IMR-90 (cell line): ENCODE data around the gene GRID1.
"Not testable (repeated sequence)": the region's sequence is repeated elsewhere in the genome, so short reads cannot be mapped to it uniquely, and the experiment has no call there.

Experiments
- BHLHE40 ChIP-seq: fragments of 150-350 bp; IDR thresholded peaks from 2 replicates; pipeline ENCODE4 v1.6.1; 2016; ENCODE audit warnings: mild to moderate bottlenecking, low read depth, low read length
- CTCF ChIP-seq: conservative IDR thresholded peaks from 2 replicates; pipeline ENCODE4 v1.5.1; 2012; ENCODE audit warnings: mild to moderate bottlenecking, low read depth, low read length, improper control_type of control experiment
- MAFK ChIP-seq: IDR thresholded peaks from 2 replicates; pipeline ENCODE4 v1.6.1; 2012; ENCODE audit warnings: low read depth, low read length, improper control_type of control experiment
- MXI1 ChIP-seq: IDR thresholded peaks from 2 replicates; pipeline ENCODE4 v1.6.1; 2012; ENCODE audit warnings: low read depth, mild to moderate bottlenecking, low read length, moderate library complexity, borderline replicate concordance
- NFE2L2 ChIP-seq: fragments of 150-350 bp; IDR thresholded peaks from 2 replicates; pipeline ENCODE4 v1.6.1; 2016; ENCODE audit warnings: low read depth, mild to moderate bottlenecking, low read length
- RAD21 ChIP-seq: IDR thresholded peaks from 2 replicates; pipeline ENCODE4 v1.6.1; 2012; ENCODE audit warnings: low read length, improper control_type of control experiment

GRCh38 chr10:86092311-86092710 is 274.3 kb downstream of the GRID1 start:
- not testable (repeated sequence) for TF ChIP-seq CTCF, RAD21, MAFK, NFE2L2, BHLHE40, MXI1
